ENCODE results near the gene SEM1. TPM values are rescaled to one million over a fixed set of nuclear protein-coding genes. Genes with fewer than 3 reads are reported as not detected.
"Not testable (repeated sequence)": the region's sequence is repeated elsewhere in the genome, so short reads cannot be mapped to it uniquely, and the experiment has no call there.

SEM1 gene
- total RNA-seq, 1 donor from 2014 or later: 34.6 TPM

- no peak overlapping the region for H3K4me3 Mint-ChIP-seq (ENCODE audit: unreplicated experiment)
- no peak overlapping the region for H3K27ac Mint-ChIP-seq (ENCODE audit: unreplicated experiment)
- H3K27me3 Mint-ChIP-seq (ENCODE audit: unreplicated experiment): no peaks in the 10 kb centered on the region
- H3K9me3 Mint-ChIP-seq (ENCODE audit: unreplicated experiment): no peaks in the 10 kb centered on the region
- no peak for TF ChIP-seq CTCF (IDR thresholded peaks at IDR 0.05; ENCODE audit: partially characterized antibody, unreplicated experiment)
- no peaks in the 10 kb centered on the region for H3K36me3 Mint-ChIP-seq (ENCODE audit: unreplicated experiment)
- no peak for DNase-seq
- peaks cover 12% of the 10 kb centered on the region for H3K4me1 Mint-ChIP-seq (ENCODE audit: low read depth, unreplicated experiment)
Observed at GRCh38 chr7:96667026-96667425, 42.6 kb downstream of the SEM1 start.

DNA sequence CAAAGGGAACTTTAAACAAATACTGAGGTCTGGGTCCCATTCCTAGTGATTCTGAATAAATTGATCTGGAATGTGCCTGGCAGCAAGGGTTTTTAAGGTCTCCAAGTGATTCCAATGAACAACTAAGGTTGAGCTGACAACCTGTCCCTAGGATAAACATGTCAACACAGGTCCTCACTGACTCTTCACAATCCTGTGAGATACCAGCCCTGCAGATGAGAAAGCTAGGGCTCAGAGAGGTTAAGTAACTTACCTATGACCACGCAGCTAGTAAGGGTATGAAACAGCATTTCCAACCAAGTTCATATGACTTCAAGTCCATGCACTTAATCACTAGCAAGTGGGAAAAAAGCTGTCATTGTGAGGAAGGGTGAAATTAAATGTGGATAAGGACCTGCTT is 44.0 kb downstream of the SEM1 start:
- Mint-ChIP-seq H3K27me3 (ENCODE audit: unreplicated experiment) (no peaks in the 10 kb centered on the region), H3K4me1 (ENCODE audit: low read depth, unreplicated experiment) (peaks cover 11% of the 10 kb centered on the region), H3K36me3 (ENCODE audit: unreplicated experiment) (no peaks in the 10 kb centered on the region), H3K9me3 (ENCODE audit: unreplicated experiment) (no peaks in the 10 kb centered on the region), H3K27ac (ENCODE audit: unreplicated experiment) (no peak overlapping the region), H3K4me3 (ENCODE audit: unreplicated experiment) (no peak overlapping the region)
- TF ChIP-seq CTCF (IDR thresholded peaks at IDR 0.05; ENCODE audit: partially characterized antibody, unreplicated experiment): no peak
- DNase-seq: no peak

DNA sequence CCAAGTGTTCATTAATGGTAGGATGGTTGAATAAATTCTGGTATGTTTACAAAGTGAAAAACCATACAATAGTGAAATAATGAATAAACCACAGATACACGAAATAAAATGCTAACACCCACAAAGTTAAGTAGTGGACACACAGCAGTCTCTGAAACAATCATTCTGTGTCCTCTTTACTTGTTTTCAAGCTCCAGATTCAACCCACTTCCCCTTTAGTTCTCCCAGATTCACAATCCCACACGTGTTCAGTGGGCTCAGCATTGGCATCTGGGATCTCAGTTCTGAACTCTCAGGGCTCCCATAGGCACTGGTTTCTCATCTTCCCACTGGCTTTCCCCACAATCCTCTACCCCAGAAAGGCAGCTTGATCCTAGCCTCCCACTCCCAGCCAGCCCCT is 44.9 kb downstream of the SEM1 start:
- H3K27me3 Mint-ChIP-seq (ENCODE audit: unreplicated experiment): no peaks in the 10 kb centered on the region
- DNase-seq: no peak
- TF ChIP-seq CTCF (IDR thresholded peaks at IDR 0.05; ENCODE audit: partially characterized antibody, unreplicated experiment): no peak
- no peaks in the 10 kb centered on the region for H3K9me3 Mint-ChIP-seq (ENCODE audit: unreplicated experiment)
- peaks cover 6% of the 10 kb centered on the region for H3K4me1 Mint-ChIP-seq (ENCODE audit: low read depth, unreplicated experiment)
- H3K36me3 Mint-ChIP-seq (ENCODE audit: unreplicated experiment): no peaks in the 10 kb centered on the region
- no peak overlapping the region for H3K27ac Mint-ChIP-seq (ENCODE audit: unreplicated experiment)
- H3K4me3 Mint-ChIP-seq (ENCODE audit: unreplicated experiment): no peak overlapping the region

DNA sequence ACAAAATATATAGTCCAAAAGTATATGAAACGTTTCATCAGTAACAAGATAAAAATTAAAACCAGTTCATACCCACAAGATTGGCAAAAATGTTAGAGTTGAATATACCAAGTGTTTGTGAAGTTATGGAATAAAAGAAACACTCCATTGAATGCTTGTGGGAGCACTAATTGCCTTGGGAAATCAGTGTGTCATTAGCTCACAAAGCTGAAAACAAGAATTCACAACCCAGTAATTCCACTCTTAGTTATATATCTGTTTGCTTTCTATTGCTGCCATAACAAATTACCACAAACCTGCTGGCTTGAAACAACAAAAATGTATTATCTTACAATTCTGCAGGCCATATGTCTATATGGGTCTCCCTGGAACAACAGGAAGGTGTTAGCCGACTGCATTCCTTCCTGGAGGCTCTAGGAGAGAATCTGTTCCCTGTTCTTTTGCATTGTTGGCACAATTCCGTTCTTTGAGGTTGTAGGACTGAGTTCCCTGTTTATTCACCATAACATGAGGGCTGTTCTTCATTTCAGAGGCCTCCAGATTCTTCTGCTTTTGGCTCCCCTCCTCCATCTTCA is 45.7 kb downstream of the SEM1 start:
- no peak overlapping the region for H3K4me3 Mint-ChIP-seq (ENCODE audit: unreplicated experiment)
- TF ChIP-seq CTCF (IDR thresholded peaks at IDR 0.05; ENCODE audit: partially characterized antibody, unreplicated experiment): no peak
- H3K36me3 Mint-ChIP-seq (ENCODE audit: unreplicated experiment): no peaks in the 10 kb centered on the region
- no peak overlapping the region for H3K27ac Mint-ChIP-seq (ENCODE audit: unreplicated experiment)
- peaks cover 6% of the 10 kb centered on the region for H3K4me1 Mint-ChIP-seq (ENCODE audit: low read depth, unreplicated experiment)
- no peaks in the 10 kb centered on the region for H3K9me3 Mint-ChIP-seq (ENCODE audit: unreplicated experiment)
- H3K27me3 Mint-ChIP-seq (ENCODE audit: unreplicated experiment): no peaks in the 10 kb centered on the region
- no peak for DNase-seq

- Mint-ChIP-seq H3K4me1 (ENCODE audit: low read depth, unreplicated experiment) (peaks cover 6% of the 10 kb centered on the region), H3K27ac (ENCODE audit: unreplicated experiment) (no peak overlapping the region), H3K9me3 (ENCODE audit: unreplicated experiment) (no peaks in the 10 kb centered on the region), H3K27me3 (ENCODE audit: unreplicated experiment) (no peaks in the 10 kb centered on the region), H3K4me3 (ENCODE audit: unreplicated experiment) (no peak overlapping the region), H3K36me3 (ENCODE audit: unreplicated experiment) (no peaks in the 10 kb centered on the region)
- DNase-seq: no peak
- TF ChIP-seq CTCF (IDR thresholded peaks at IDR 0.05; ENCODE audit: partially characterized antibody, unreplicated experiment): no peak
Observed at GRCh38 chr7:96663457-96663856, 46.2 kb downstream of the SEM1 start.

DNA sequence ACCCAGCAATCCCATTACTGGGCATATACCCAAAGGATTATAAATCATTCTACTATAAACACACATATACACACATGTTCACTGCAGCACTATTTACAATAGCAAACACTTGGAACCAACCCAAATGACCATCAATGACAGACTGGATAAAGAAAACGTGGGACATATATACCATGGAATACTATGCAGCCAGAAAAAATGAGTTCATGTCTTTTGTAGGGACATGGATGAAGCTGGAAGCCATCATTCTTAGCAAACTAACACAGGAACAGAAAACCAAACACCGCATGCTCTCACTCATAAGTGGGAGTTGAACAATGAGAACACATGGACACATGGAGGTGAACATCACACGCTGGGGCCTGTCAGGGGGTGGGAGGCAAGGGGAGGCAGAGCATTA is 47.5 kb downstream of the SEM1 start:
- not testable (repeated sequence) for DNase-seq; H3K9me3 Mint-ChIP-seq (ENCODE audit: unreplicated experiment); H3K4me3 Mint-ChIP-seq (ENCODE audit: unreplicated experiment); H3K36me3 Mint-ChIP-seq (ENCODE audit: unreplicated experiment); H3K27ac Mint-ChIP-seq (ENCODE audit: unreplicated experiment); H3K4me1 Mint-ChIP-seq (ENCODE audit: low read depth, unreplicated experiment); H3K27me3 Mint-ChIP-seq (ENCODE audit: unreplicated experiment)
